ENCODE measurements around the gene ID1. TPM values are rescaled to one million over a fixed set of nuclear protein-coding genes. Genes with fewer than 3 reads are reported as not detected.

ID1 gene
- total and polyA plus RNA-seq, 2 of the 13 experiments (the other 11 are each of a cell fraction or from before 2014, with no cell fraction given), result 320 to 419 TPM

- TF ChIP-seq MED13 (CRISPR knock-in tag; IDR thresholded peaks at IDR 0.05), result no peak
- TF ChIP-seq NR2F6 (IDR thresholded peaks at IDR 0.05), result no peak
- peak; percentile 72 for TF ChIP-seq NR2F6 (CRISPR knock-in tag; IDR thresholded peaks at IDR 0.05)
- no peak for TF ChIP-seq BRD4 (CRISPR knock-in tag; IDR thresholded peaks at IDR 0.05)
- peak; percentile 98 for TF ChIP-seq HIC2 (CRISPR knock-in tag; IDR thresholded peaks at IDR 0.05; ENCODE audit: low read depth)
- TF ChIP-seq ARID5B (CRISPR knock-in tag; IDR thresholded peaks at IDR 0.05), result peak; percentile 22; the same call in 1 of the 2 replicates
- no peak for TF ChIP-seq SATB2 (CRISPR knock-in tag; IDR thresholded peaks at IDR 0.05)
- no peak for TF ChIP-seq ZNF264 (CRISPR knock-in tag; IDR thresholded peaks at IDR 0.05)
- peak; percentile 77; the same call in 1 of the 2 replicates for TF ChIP-seq ZBTB42 (CRISPR knock-in tag; IDR thresholded peaks at IDR 0.05)
- TF ChIP-seq ZBTB43 (CRISPR knock-in tag; conservative IDR thresholded peaks at IDR 0.05), result no peak
- no peak for TF ChIP-seq ZNF205 (CRISPR knock-in tag; IDR thresholded peaks at IDR 0.05)
- no peak for TF ChIP-seq ZNF674 (CRISPR knock-in tag; IDR thresholded peaks at IDR 0.05; ENCODE audit: low read depth)
- TF ChIP-seq HNF1B (CRISPR knock-in tag; IDR thresholded peaks at IDR 0.05), result peak; percentile 20; the same call in 1 of the 2 replicates
- peak; percentile 11 for TF ChIP-seq SKI (IDR thresholded peaks at IDR 0.05; ENCODE audit: partially characterized antibody)
- TF ChIP-seq ZNF383 (CRISPR knock-in tag; IDR thresholded peaks at IDR 0.05; ENCODE audit: borderline replicate concordance), result no peak
- TF ChIP-seq ERF (CRISPR knock-in tag; IDR thresholded peaks at IDR 0.05), result 0 out of 2 replicates have a peak, but pooled peaks have one; percentile 18
- no peak for TF ChIP-seq RELA (CRISPR knock-in tag; IDR thresholded peaks at IDR 0.05)
- peak; percentile 75; the same call in 1 of the 2 replicates for TF ChIP-seq ELF3 (CRISPR knock-in tag; IDR thresholded peaks at IDR 0.05)
- peak; percentile 38; the same call in 1 of the 2 replicates for TF ChIP-seq ZNF580 (CRISPR knock-in tag; IDR thresholded peaks at IDR 0.05; ENCODE audit: borderline replicate concordance, low read depth)
- TF ChIP-seq SMARCE1 (IDR thresholded peaks at IDR 0.05; ENCODE audit: borderline replicate concordance), result no peak
Measured at GRCh38 chr20:31593221-31594001, 11.7 kb upstream of the ID1 start (continued).

Measured in HepG2 (cell line).